Measurements from ENCODE around the gene CCDC9B.

Gene CCDC9B

DNA sequence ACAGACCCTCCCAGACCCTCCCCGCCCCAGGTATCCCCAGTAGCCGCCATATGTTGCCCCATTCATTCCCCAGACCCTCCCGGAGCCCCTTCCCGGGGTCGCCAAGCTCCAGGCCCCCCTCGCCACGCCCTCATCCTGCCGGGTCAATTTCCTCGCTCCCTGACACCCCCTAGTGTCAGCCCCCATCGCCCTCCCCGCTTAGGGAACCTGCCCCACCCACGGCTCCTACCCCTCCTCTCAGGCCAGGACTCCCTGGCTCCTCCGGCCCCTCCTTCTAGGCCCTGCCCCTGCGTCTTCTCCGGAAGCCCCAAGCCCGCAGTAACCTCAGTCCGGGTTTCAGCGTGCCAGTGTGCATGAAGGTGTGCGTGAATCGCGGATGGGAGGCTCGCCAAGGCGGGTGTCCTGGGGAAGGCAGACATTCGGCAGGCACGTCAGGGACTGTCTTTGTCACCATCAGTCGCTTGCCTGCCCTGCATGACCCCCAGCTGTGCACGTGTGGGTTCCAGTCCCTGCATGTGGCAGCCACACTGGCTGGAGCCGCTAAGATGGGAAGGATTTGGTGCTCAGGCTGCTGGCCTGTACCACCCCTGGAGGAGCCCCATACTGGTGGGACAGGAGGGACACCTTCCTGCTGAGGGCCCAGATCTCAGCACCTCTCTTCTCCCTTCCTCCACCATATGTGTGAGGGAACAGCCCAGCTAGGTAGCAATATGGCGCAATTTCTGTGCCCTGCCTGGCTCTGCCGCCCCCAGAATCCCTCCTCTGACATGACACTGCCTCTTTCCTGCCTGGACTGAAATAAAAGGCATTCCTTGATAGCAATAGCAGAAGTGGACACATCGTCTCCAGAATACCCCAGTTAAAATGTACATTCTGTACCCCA is 18.0 kb upstream of the CCDC9B start:
- TF ChIP-seq, protein P1, sequence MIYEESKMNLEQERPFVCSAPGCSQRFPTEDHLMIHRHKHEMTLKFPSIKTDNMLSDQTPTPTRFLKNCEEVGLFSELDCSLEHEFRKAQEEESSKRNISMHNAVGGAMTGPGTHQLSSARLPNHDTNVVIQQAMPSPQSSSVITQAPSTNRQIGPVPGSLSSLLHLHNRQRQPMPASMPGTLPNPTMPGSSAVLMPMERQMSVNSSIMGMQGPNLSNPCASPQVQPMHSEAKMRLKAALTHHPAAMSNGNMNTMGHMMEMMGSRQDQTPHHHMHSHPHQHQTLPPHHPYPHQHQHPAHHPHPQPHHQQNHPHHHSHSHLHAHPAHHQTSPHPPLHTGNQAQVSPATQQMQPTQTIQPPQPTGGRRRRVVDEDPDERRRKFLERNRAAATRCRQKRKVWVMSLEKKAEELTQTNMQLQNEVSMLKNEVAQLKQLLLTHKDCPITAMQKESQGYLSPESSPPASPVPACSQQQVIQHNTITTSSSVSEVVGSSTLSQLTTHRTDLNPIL (CRISPR knock-in tag; IDR thresholded peaks at IDR 0.05; ENCODE audit: low read depth) = no peak
- TF ChIP-seq ARNTL (CRISPR knock-in tag; IDR thresholded peaks at IDR 0.05; ENCODE audit: borderline replicate concordance, low read depth) (no peak), ZFP3 (CRISPR knock-in tag; IDR thresholded peaks at IDR 0.05) (no peak), RARB (CRISPR knock-in tag; IDR thresholded peaks at IDR 0.05) (no peak), ZNF8 (CRISPR knock-in tag; IDR thresholded peaks at IDR 0.05) (no peak), ZNF565 (CRISPR knock-in tag; conservative IDR thresholded peaks at IDR 0.05; ENCODE audit: low read depth) (no peak), ZC3H10 (CRISPR knock-in tag; IDR thresholded peaks at IDR 0.05) (no peak), ISL1 (CRISPR knock-in tag; IDR thresholded peaks at IDR 0.05) (no peak), TCF4 (CRISPR knock-in tag; IDR thresholded peaks at IDR 0.05; ENCODE audit: borderline replicate concordance) (no peak), ZNF70 (CRISPR knock-in tag; IDR thresholded peaks at IDR 0.05) (no peak), PPARA (CRISPR knock-in tag; IDR thresholded peaks at IDR 0.05; ENCODE audit: borderline replicate concordance) (no peak), OSR1 (CRISPR knock-in tag; IDR thresholded peaks at IDR 0.05) (no peak), SNAI2 (CRISPR knock-in tag; IDR thresholded peaks at IDR 0.05) (no peak), TOX (CRISPR knock-in tag; IDR thresholded peaks at IDR 0.05; ENCODE audit: borderline replicate concordance) (no peak), BACH2 (CRISPR knock-in tag; IDR thresholded peaks at IDR 0.05; ENCODE audit: borderline replicate concordance) (no peak), ZFP30 (CRISPR knock-in tag; IDR thresholded peaks at IDR 0.05) (no peak), GLIS3 (CRISPR knock-in tag; IDR thresholded peaks at IDR 0.05) (no peak)
- TF ChIP-seq, protein P2, sequence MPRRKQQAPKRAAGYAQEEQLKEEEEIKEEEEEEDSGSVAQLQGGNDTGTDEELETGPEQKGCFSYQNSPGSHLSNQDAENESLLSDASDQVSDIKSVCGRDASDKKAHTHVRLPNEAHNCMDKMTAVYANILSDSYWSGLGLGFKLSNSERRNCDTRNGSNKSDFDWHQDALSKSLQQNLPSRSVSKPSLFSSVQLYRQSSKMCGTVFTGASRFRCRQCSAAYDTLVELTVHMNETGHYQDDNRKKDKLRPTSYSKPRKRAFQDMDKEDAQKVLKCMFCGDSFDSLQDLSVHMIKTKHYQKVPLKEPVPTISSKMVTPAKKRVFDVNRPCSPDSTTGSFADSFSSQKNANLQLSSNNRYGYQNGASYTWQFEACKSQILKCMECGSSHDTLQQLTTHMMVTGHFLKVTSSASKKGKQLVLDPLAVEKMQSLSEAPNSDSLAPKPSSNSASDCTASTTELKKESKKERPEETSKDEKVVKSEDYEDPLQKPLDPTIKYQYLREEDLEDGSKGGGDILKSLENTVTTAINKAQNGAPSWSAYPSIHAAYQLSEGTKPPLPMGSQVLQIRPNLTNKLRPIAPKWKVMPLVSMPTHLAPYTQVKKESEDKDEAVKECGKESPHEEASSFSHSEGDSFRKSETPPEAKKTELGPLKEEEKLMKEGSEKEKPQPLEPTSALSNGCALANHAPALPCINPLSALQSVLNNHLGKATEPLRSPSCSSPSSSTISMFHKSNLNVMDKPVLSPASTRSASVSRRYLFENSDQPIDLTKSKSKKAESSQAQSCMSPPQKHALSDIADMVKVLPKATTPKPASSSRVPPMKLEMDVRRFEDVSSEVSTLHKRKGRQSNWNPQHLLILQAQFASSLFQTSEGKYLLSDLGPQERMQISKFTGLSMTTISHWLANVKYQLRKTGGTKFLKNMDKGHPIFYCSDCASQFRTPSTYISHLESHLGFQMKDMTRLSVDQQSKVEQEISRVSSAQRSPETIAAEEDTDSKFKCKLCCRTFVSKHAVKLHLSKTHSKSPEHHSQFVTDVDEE (CRISPR knock-in tag; IDR thresholded peaks at IDR 0.05) = no peak
- TF ChIP-seq, protein P3, sequence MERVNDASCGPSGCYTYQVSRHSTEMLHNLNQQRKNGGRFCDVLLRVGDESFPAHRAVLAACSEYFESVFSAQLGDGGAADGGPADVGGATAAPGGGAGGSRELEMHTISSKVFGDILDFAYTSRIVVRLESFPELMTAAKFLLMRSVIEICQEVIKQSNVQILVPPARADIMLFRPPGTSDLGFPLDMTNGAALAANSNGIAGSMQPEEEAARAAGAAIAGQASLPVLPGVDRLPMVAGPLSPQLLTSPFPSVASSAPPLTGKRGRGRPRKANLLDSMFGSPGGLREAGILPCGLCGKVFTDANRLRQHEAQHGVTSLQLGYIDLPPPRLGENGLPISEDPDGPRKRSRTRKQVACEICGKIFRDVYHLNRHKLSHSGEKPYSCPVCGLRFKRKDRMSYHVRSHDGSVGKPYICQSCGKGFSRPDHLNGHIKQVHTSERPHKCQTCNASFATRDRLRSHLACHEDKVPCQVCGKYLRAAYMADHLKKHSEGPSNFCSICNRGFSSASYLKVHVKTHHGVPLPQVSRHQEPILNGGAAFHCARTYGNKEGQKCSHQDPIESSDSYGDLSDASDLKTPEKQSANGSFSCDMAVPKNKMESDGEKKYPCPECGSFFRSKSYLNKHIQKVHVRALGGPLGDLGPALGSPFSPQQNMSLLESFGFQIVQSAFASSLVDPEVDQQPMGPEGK (CRISPR knock-in tag; IDR thresholded peaks at IDR 0.05; ENCODE audit: borderline replicate concordance) = no peak
- TF ChIP-seq, protein P4, sequence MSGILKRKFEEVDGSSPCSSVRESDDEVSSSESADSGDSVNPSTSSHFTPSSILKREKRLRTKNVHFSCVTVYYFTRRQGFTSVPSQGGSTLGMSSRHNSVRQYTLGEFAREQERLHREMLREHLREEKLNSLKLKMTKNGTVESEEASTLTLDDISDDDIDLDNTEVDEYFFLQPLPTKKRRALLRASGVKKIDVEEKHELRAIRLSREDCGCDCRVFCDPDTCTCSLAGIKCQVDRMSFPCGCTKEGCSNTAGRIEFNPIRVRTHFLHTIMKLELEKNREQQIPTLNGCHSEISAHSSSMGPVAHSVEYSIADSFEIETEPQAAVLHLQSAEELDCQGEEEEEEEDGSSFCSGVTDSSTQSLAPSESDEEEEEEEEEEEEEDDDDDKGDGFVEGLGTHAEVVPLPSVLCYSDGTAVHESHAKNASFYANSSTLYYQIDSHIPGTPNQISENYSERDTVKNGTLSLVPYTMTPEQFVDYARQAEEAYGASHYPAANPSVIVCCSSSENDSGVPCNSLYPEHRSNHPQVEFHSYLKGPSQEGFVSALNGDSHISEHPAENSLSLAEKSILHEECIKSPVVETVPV (CRISPR knock-in tag; IDR thresholded peaks at IDR 0.05) = no peak
- ATAC-seq = no peak

DNA sequence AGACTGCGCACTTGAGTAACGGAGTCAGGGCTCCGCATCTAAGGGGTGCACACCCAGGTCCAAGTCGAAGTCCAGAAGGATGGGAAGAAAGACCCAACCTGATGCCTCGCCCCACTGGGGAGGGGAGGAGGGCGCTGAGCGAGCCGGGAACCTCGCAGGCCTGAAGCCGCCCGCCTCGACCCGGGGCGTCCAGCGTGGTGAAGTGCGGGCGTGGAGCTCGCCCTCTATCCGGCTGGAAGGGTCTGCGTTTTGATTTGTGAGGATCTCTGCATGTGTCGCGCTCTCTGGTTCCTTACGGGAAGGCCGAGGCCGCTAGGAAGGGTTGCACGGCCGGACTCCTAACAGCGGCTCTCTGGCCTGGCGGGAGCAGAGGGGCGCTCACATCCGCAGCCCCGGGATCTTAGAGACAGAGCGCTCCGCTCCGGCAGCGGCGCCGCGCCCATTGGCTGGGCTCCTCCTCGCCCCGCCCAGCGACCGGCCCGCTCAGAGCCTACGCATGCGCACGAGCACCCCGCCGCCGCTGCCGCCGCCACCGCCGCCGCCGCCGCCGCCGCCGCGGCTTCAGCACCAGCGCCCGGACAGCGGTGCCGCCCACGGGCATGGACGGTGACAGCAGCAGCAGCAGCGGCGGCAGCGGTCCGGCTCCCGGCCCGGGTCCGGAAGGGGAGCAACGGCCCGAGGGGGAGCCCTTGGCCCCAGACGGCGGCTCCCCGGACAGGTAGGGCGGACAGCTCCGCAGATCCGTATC is 17.2 kb upstream of the CCDC9B start, which contains the start of gene DISP2:
Gene DISP2 (plus strand): TSS at position 497 of the 748 bp plus-strand sequence. CDS start 103 bp downstream, at position 600.
- 0 out of 2 replicates have a peak, but pooled peaks have one; percentile 66 for TF ChIP-seq SNAI2 (CRISPR knock-in tag; IDR thresholded peaks at IDR 0.05)
- peak; percentile 14; the same call in 1 of the 2 replicates for TF ChIP-seq ZNF70 (CRISPR knock-in tag; IDR thresholded peaks at IDR 0.05)
- no peak for TF ChIP-seq OSR1 (CRISPR knock-in tag; IDR thresholded peaks at IDR 0.05)
- no peak for TF ChIP-seq TOX (CRISPR knock-in tag; IDR thresholded peaks at IDR 0.05; ENCODE audit: borderline replicate concordance)

DNA sequence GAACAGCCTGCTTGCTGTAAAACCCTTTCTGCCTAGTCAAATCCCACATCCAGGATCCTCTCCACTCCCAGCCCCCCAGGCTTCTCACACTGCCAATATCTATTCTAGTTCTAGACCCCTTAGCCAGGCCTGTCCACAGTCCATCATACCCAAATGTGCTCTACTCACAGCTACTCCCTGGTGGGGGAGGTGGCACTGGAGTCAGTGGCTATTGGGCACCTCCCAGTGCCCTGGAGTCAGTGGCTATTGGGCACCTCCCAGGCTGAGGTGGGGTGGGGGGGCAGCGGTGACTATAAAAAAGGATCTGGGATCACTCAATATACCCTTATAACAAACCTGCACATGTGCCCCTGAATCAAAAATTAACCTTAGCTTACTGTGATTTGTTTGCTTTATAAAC is 16.5 kb upstream of the CCDC9B start:
- no peak for TF ChIP-seq ZNF8 (CRISPR knock-in tag; IDR thresholded peaks at IDR 0.05)
- TF ChIP-seq GLIS3 (CRISPR knock-in tag; IDR thresholded peaks at IDR 0.05) = no peak
- no peak for TF ChIP-seq ZC3H10 (CRISPR knock-in tag; IDR thresholded peaks at IDR 0.05)
- TF ChIP-seq SNAI2 (CRISPR knock-in tag; IDR thresholded peaks at IDR 0.05) = no peak
- no peak for TF ChIP-seq RARB (CRISPR knock-in tag; IDR thresholded peaks at IDR 0.05)
- TF ChIP-seq ZNF565 (CRISPR knock-in tag; conservative IDR thresholded peaks at IDR 0.05; ENCODE audit: low read depth) = no peak
- no peak for TF ChIP-seq ISL1 (CRISPR knock-in tag; IDR thresholded peaks at IDR 0.05)
- TF ChIP-seq, protein P2 (CRISPR knock-in tag; IDR thresholded peaks at IDR 0.05) = no peak
- no peak for ATAC-seq

More for the DNA sequence above, 17.2 kb upstream of the CCDC9B start, which contains the start of gene DISP2:
- ATAC-seq = peak; percentile 87

Data from SK-N-SH treated with all-trans-retinoic acid at 6 μM for 48 hours (cell line).